Muscle layer of duodenum (tissue), 2 donors: ENCODE measurements around the gene CCDC157.

Experiments
- H3K27ac ChIP-seq: one replicate; pipeline ENCODE4 v1.7.0; 2013; ENCODE audit warnings: mild to moderate bottlenecking, low read length
- H3K27me3 ChIP-seq: one replicate; pipeline ENCODE4 v1.7.0; 2013; ENCODE audit warnings: low read depth, mild to moderate bottlenecking, control low read depth, low read length
- H3K36me3 ChIP-seq, 2 donors: one replicate each; pipeline ENCODE4 v1.7.0; 2013; ENCODE audit warnings: low read length in 2 of 2, control low read depth in 1 of 2, mild to moderate bottlenecking in 1 of 2; ENCODE audit not compliant: insufficient read depth in 2 of 2, control insufficient read depth in 1 of 2
- H3K4me1 ChIP-seq, 2 donors: one replicate each; pipeline ENCODE4 v1.7.0; 2013; ENCODE audit warnings: low read length in 2 of 2, mild to moderate bottlenecking in 2 of 2, control low read depth in 1 of 2, moderate library complexity in 1 of 2; ENCODE audit not compliant: insufficient read depth in 2 of 2, control insufficient read depth in 1 of 2
- H3K4me3 ChIP-seq, 2 donors: one replicate each; pipeline ENCODE4 v1.7.0; 2013; ENCODE audit warnings: low read length in 2 of 2, low read depth in 1 of 2, mild to moderate bottlenecking in 1 of 2
- H3K9me3 ChIP-seq, 2 donors: one replicate each; pipeline ENCODE4 v1.7.0; 2013; ENCODE audit warnings: low read length in 2 of 2, control low read depth in 1 of 2, mild to moderate bottlenecking in 1 of 2; ENCODE audit not compliant: control insufficient read depth in 1 of 2
- donor health status: healthy.

The CCDC157 gene

GRCh38 chr22:30361916-30362650 is 5.3 kb downstream of the CCDC157 start:
- Histone ChIP-seq H3K27ac (no peak overlapping the region), H3K4me3 (no peak overlapping the region), H3K4me1 (peaks cover 0 to 4% of the 10 kb centered on the region in 2 donors), H3K27me3 (no peaks in the 10 kb centered on the region), H3K9me3 (no peaks in the 10 kb centered on the region), H3K36me3 (peaks cover 0 to 13% of the 10 kb centered on the region in 2 donors)

GRCh38 chr22:30362651-30363281 is 6.0 kb downstream of the CCDC157 start:
- Histone ChIP-seq H3K27me3 (no peaks in the 10 kb centered on the region), H3K9me3 (no peaks in the 10 kb centered on the region), H3K4me3 (no peak overlapping the region), H3K36me3 (peaks cover 0 to 13% of the 10 kb centered on the region in 2 donors), H3K27ac (no peak overlapping the region), H3K4me1 (no peaks in the 10 kb centered on the region)

- Histone ChIP-seq H3K36me3 (peaks cover 0 to 13% of the 10 kb centered on the region in 2 donors), H3K27ac (no peak overlapping the region), H3K4me3 (no peak overlapping the region), H3K27me3 (no peaks in the 10 kb centered on the region), H3K4me1 (no peaks in the 10 kb centered on the region), H3K9me3 (no peaks in the 10 kb centered on the region)
Observed at GRCh38 chr22:30365891-30366290, 9.1 kb downstream of the CCDC157 start.

- H3K36me3 ChIP-seq, result peaks cover 0 to 9% of the 10 kb centered on the region in 2 donors
- no peaks in the 10 kb centered on the region for H3K27me3 ChIP-seq
- H3K4me1 ChIP-seq, result no peaks in the 10 kb centered on the region
- H3K4me3 ChIP-seq, result no peak overlapping the region
- no peak overlapping the region for H3K27ac ChIP-seq
- H3K9me3 ChIP-seq, result no peaks in the 10 kb centered on the region
Observed at GRCh38 chr22:30368420-30368819, 11.6 kb downstream of the CCDC157 start.

GRCh38 chr22:30370641-30371230 is 13.9 kb downstream of the CCDC157 start:
- Histone ChIP-seq H3K27ac (no peak overlapping the region), H3K4me1 (no peaks in the 10 kb centered on the region), H3K36me3 (peaks cover 0 to 5% of the 10 kb centered on the region in 2 donors), H3K4me3 (no peak overlapping the region), H3K27me3 (no peaks in the 10 kb centered on the region), H3K9me3 (no peaks in the 10 kb centered on the region)

GRCh38 chr22:30371321-30371720 is 14.5 kb downstream of the CCDC157 start:
- H3K4me3 ChIP-seq, result no peak overlapping the region
- no peaks in the 10 kb centered on the region for H3K27me3 ChIP-seq
- no peaks in the 10 kb centered on the region for H3K36me3 ChIP-seq
- H3K27ac ChIP-seq, result no peak overlapping the region
- H3K4me1 ChIP-seq, result no peaks in the 10 kb centered on the region
- no peaks in the 10 kb centered on the region for H3K9me3 ChIP-seq

GRCh38 chr22:30371981-30372380 is 15.2 kb downstream of the CCDC157 start:
- no peak overlapping the region for H3K4me3 ChIP-seq
- no peak overlapping the region for H3K27ac ChIP-seq
- no peaks in the 10 kb centered on the region for H3K4me1 ChIP-seq

GRCh38 chr22:30372915-30373314 is 16.1 kb downstream of the CCDC157 start:
- peaks cover 0 to 11% of the 10 kb centered on the region in 2 donors for H3K36me3 ChIP-seq
- H3K4me3 ChIP-seq, result no peak overlapping the region
- no peak overlapping the region for H3K27ac ChIP-seq
- H3K27me3 ChIP-seq, result no peaks in the 10 kb centered on the region
- H3K9me3 ChIP-seq, result no peaks in the 10 kb centered on the region
- no peaks in the 10 kb centered on the region for H3K4me1 ChIP-seq

More at GRCh38 chr22:30371981-30372380, 15.2 kb downstream of the CCDC157 start:
- Histone ChIP-seq H3K36me3 (peaks cover 0 to 2% of the 10 kb centered on the region in 2 donors), H3K27me3 (no peaks in the 10 kb centered on the region), H3K9me3 (no peaks in the 10 kb centered on the region)

GRCh38 chr22:30373331-30374325 is 16.8 kb downstream of the CCDC157 start:
- Histone ChIP-seq H3K4me1 (no peaks in the 10 kb centered on the region), H3K27ac (no peak overlapping the region), H3K4me3 (no peak overlapping the region), H3K36me3 (peaks cover 0 to 12% of the 10 kb centered on the region in 2 donors), H3K27me3 (no peaks in the 10 kb centered on the region), H3K9me3 (no peaks in the 10 kb centered on the region)

GRCh38 chr22:30375312-30375849 is 18.6 kb downstream of the CCDC157 start:
- peaks cover 0 to 23% of the 10 kb centered on the region in 2 donors for H3K36me3 ChIP-seq
- no peak overlapping the region for H3K4me3 ChIP-seq
- H3K4me1 ChIP-seq, result no peaks in the 10 kb centered on the region
- no peak overlapping the region for H3K27ac ChIP-seq
- no peaks in the 10 kb centered on the region for H3K27me3 ChIP-seq
- no peaks in the 10 kb centered on the region for H3K9me3 ChIP-seq
